SU-DHL-6 (cell line): ENCODE data around the gene TDRD9.

Experiments used
- H2AFZ ChIP-seq: fragments of 200-600 bp; sonication (generic); 2 replicates; pipeline ENCODE4 v1.6.1; 2014; ENCODE audit warnings: low read depth, mild to moderate bottlenecking, moderate library complexity, mixed read lengths, antibody characterized with exemption, low read length; ENCODE audit not compliant: severe bottlenecking
- H3F3A ChIP-seq: fragments of 200-600 bp; shearing (Covaris generic); 2 replicates; pipeline ENCODE4 v1.6.0; 2016; ENCODE audit warnings: antibody characterized with exemption, mild to moderate bottlenecking; ENCODE audit not compliant: insufficient read depth
- H3K27ac ChIP-seq: fragments of 200-600 bp; sonication (generic); 2 replicates; pipeline ENCODE4 v1.5.1; 2016; ENCODE audit warnings: low read depth, mild to moderate bottlenecking, low read length, moderate library complexity, mixed read lengths
- H3K27me3 ChIP-seq: fragments of 200-600 bp; sonication (generic), shearing (Covaris generic); 2 replicates; pipeline ENCODE4 v1.6.0; 2014; ENCODE audit warnings: mild to moderate bottlenecking, low read length
- H3K36me3 ChIP-seq: fragments of 200-600 bp; sonication (generic); 2 replicates; pipeline ENCODE4 v1.6.1; 2014; ENCODE audit warnings: mild to moderate bottlenecking, low read length, mixed read lengths
- H3K4me2 ChIP-seq: fragments of 300-600, 200-600 bp; shearing (Covaris generic), sonication (generic); 2 replicates; pipeline ENCODE4 v1.6.0; 2014; ENCODE audit warnings: low read length, low read depth, mild to moderate bottlenecking; ENCODE audit not compliant: poor library complexity, severe bottlenecking
- H3K4me3 ChIP-seq: fragments of 200-600 bp; sonication (generic); 2 replicates; pipeline ENCODE4 v1.5.1; 2014; ENCODE audit warnings: antibody characterized with exemption, low read length, mild to moderate bottlenecking, mixed read lengths; ENCODE audit not compliant: insufficient read depth, poor library complexity, severe bottlenecking
- H3K79me2 ChIP-seq: fragments of 200-600 bp; sonication (generic); 2 replicates; pipeline ENCODE4 v1.6.1; 2014; ENCODE audit warnings: mild to moderate bottlenecking, low read length, moderate library complexity; ENCODE audit not compliant: insufficient read depth
- H3K9ac ChIP-seq: fragments of 200-600 bp; sonication (generic); 2 replicates; pipeline ENCODE4 v1.7.0; 2014; ENCODE audit warnings: mild to moderate bottlenecking, low read length
- H3K9me2 ChIP-seq: fragments of 200-600 bp; sonication (generic); replicated peaks from 2 replicates; pipeline ENCODE4 v1.6.1; 2014; ENCODE audit warnings: low read length; ENCODE audit not compliant: insufficient read depth
- H3K9me3 ChIP-seq: fragments of 200-600 bp; sonication (generic); 2 replicates; pipeline ENCODE4 v1.6.1; 2014; ENCODE audit warnings: low read length, mixed read lengths; ENCODE audit not compliant: insufficient read depth
- H4K20me1 ChIP-seq: fragments of 200-600 bp; sonication (generic); 2 replicates; pipeline ENCODE4 v1.6.1; 2014; ENCODE audit warnings: low read depth, mild to moderate bottlenecking, antibody characterized with exemption, low read length, moderate library complexity, mixed read lengths
- EZH2phosphoT487 ChIP-seq: fragments of 200-600 bp; sonication (generic), shearing (Covaris generic); conservative IDR thresholded peaks from 2 replicates; pipeline ENCODE4 v1.6.1; 2018; ENCODE audit warnings: mild to moderate bottlenecking, antibody characterized with exemption, low read length, moderate library complexity, mixed read lengths
- TF ChIP-seq, protein P1 (sequence below): fragments of 200-600 bp; sonication (generic); IDR thresholded peaks from one replicate; pipeline ENCODE4 v1.5.1; 2017; ENCODE audit warnings: antibody characterized with exemption, mild to moderate bottlenecking, low read length, moderate library complexity; ENCODE audit not compliant: insufficient read depth, poor library complexity, severe bottlenecking

Gene TDRD9

DNA sequence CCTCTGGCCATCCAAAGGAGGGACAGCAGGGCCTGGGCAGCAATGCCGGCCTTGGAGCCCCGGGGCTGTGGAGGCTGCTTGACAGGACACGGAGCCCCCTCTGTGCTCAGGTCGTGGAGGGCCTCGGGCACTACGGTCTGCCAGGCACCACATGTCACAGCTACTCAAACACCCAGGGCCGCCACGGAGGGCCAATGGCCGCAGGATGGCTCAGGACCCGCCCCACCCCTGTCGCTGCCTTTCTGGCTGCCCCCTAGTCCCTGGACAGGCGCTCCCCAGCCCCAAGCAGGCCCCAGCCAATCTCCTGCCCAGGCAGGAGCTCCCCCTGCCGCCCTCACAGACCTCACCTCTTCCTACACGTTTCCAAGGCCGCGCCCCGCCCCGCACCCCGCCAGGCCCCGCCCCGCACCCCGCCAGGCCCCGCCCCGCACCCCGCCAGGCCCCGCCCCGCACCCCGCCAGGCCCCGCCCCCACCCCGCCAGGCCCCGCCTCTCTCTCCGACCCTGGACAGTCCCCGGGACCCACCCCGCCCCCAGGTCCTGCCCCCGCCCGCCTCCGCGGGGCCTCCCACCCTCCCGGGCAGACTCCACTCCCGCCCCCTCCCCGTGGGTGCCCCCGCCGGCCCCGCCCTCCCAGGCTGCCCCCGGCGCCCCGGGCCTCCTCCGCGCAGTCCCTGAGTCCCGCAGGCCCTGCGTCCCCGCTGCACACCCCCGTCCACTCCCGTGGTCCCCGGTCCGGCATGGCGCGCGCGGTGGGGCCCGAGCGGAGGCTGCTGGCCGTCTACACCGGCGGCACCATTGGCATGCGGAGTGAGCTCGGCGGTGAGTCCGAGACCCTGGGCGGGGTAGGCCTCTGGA lies 157.0 kb downstream of the TDRD9 start, which contains the start of gene ASPG:
ASPG (plus strand) TSS at position 669 of the 857 bp plus-strand sequence; CDS start at position 740, 71 bp downstream.
- Histone ChIP-seq H3K9me2 (no peaks in the 10 kb centered on the region), H3K9me3 (no peaks in the 10 kb centered on the region), H4K20me1 (no peaks in the 10 kb centered on the region), H3K27ac (no peak within 1 kb of the TSS), H3K79me2 (no peaks in the 10 kb centered on the region), H3F3A (no peaks in the 10 kb centered on the region), H3K27me3 (no peaks in the 10 kb centered on the region), H3K9ac (no peak within 1 kb of the TSS), H3K4me2 (no peak within 1 kb of the TSS), H3K4me3 (no peak within 1 kb of the TSS), H3K36me3 (no peaks in the 10 kb centered on the region), H2AFZ (no peak within 1 kb of the TSS)
- no peak for TF ChIP-seq EZH2phosphoT487
- TF ChIP-seq, protein P1, sequence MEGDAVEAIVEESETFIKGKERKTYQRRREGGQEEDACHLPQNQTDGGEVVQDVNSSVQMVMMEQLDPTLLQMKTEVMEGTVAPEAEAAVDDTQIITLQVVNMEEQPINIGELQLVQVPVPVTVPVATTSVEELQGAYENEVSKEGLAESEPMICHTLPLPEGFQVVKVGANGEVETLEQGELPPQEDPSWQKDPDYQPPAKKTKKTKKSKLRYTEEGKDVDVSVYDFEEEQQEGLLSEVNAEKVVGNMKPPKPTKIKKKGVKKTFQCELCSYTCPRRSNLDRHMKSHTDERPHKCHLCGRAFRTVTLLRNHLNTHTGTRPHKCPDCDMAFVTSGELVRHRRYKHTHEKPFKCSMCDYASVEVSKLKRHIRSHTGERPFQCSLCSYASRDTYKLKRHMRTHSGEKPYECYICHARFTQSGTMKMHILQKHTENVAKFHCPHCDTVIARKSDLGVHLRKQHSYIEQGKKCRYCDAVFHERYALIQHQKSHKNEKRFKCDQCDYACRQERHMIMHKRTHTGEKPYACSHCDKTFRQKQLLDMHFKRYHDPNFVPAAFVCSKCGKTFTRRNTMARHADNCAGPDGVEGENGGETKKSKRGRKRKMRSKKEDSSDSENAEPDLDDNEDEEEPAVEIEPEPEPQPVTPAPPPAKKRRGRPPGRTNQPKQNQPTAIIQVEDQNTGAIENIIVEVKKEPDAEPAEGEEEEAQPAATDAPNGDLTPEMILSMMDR = no peak

DNA sequence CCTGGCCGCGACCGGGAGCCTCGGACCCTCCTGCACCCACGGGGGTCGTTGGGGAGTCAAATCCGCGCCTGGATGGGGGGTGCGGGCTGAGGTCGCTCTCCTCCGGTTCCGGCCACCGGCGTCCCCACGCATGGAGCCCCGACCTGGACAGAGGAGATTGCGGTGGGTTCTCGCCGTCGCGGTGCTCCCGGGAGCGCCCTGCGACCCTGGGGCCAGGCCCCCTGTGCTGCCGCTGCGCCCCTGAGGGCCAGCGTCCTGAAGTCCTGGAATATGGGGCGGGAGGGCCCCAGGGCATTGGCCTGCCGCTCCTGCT lies 157.6 kb downstream of the TDRD9 start:
- H3K9me3 ChIP-seq = no peaks in the 10 kb centered on the region
- H3K27me3 ChIP-seq = no peaks in the 10 kb centered on the region
- H3K4me2 ChIP-seq = no peak overlapping the region
- no peak overlapping the region for H2AFZ ChIP-seq
- no peak overlapping the region for H3K9ac ChIP-seq
- no peaks in the 10 kb centered on the region for H3K9me2 ChIP-seq
- no peak overlapping the region for H3K27ac ChIP-seq
- H3K79me2 ChIP-seq = no peaks in the 10 kb centered on the region
- no peaks in the 10 kb centered on the region for H4K20me1 ChIP-seq
- H3K36me3 ChIP-seq = no peaks in the 10 kb centered on the region
- H3K4me3 ChIP-seq = no peak overlapping the region
- no peak for TF ChIP-seq EZH2phosphoT487
- TF ChIP-seq, protein P1 = no peak
- no peaks in the 10 kb centered on the region for H3F3A ChIP-seq

DNA sequence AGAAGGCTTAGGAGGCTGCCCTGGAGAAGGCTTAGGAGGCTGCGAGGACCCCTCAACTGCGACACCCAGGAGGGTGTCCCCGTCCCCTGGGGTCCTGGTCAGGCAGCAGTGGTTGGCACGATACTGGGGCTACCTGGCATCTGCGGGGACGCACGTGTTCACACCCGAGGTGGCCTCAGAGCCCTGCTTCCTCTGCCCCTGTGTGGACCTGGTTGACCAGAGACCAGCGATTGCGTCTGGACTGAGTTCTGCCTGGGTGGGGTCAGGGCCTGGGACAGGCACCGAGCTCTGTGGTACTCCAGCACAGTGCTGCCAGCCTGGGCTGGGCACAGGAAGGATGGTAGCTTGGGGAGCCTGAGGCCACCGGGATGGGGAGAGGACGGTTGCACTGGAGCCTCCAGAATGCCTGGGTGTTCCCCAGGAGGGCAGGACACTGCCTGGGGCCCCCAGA lies 158.0 kb downstream of the TDRD9 start:
- Histone ChIP-seq H3F3A (no peaks in the 10 kb centered on the region), H2AFZ (no peak overlapping the region), H3K27ac (no peak overlapping the region), H3K9me3 (no peaks in the 10 kb centered on the region), H3K36me3 (no peaks in the 10 kb centered on the region), H3K4me2 (no peak overlapping the region), H3K9ac (no peak overlapping the region), H4K20me1 (no peaks in the 10 kb centered on the region), H3K4me3 (no peak overlapping the region), H3K27me3 (no peaks in the 10 kb centered on the region), H3K9me2 (no peaks in the 10 kb centered on the region), H3K79me2 (no peaks in the 10 kb centered on the region)
- TF ChIP-seq, protein P1 = no peak
- TF ChIP-seq EZH2phosphoT487 = no peak
